ENCODE data around the gene RING1. TPM values are rescaled to one million over a fixed set of nuclear protein-coding genes. Genes with fewer than 3 reads are reported as not detected.

RING1 gene
- total RNA-seq, 1 experiment from 2014 or later, result 45.9 TPM

DNA sequence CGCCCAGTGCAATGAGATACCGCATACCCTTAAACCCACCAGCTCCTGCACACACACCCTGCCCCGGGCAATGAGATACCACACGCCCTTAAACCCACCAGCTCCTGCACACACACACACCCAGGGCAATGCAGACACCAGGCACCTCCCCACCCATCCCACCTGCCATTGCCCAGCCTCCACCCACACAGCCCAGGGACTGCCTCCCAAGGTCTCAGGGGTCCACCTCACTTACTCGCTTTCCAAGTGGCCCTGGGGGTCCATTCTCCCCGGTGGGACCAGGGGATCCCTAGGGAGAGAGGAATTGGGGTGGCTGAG lies 40.1 kb upstream of the RING1 start (continued):
- TF ChIP-seq, protein P1, sequence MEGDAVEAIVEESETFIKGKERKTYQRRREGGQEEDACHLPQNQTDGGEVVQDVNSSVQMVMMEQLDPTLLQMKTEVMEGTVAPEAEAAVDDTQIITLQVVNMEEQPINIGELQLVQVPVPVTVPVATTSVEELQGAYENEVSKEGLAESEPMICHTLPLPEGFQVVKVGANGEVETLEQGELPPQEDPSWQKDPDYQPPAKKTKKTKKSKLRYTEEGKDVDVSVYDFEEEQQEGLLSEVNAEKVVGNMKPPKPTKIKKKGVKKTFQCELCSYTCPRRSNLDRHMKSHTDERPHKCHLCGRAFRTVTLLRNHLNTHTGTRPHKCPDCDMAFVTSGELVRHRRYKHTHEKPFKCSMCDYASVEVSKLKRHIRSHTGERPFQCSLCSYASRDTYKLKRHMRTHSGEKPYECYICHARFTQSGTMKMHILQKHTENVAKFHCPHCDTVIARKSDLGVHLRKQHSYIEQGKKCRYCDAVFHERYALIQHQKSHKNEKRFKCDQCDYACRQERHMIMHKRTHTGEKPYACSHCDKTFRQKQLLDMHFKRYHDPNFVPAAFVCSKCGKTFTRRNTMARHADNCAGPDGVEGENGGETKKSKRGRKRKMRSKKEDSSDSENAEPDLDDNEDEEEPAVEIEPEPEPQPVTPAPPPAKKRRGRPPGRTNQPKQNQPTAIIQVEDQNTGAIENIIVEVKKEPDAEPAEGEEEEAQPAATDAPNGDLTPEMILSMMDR (IDR thresholded peaks at IDR 0.05 in 2 of 3, conservative IDR thresholded peaks at IDR 0.05 in 1 of 3; ENCODE audit: borderline replicate concordance in 1 of 3, insufficient read depth in 1 of 3, low read depth in 2 of 3, low read length in 2 of 3), result no peak
- no peak for TF ChIP-seq POLR2AphosphoS5 (IDR thresholded peaks at IDR 0.05; ENCODE audit: low read depth, low read length)
- TF ChIP-seq CEBPB (IDR thresholded peaks at IDR 0.05; ENCODE audit: low read depth), result no peak

DNA sequence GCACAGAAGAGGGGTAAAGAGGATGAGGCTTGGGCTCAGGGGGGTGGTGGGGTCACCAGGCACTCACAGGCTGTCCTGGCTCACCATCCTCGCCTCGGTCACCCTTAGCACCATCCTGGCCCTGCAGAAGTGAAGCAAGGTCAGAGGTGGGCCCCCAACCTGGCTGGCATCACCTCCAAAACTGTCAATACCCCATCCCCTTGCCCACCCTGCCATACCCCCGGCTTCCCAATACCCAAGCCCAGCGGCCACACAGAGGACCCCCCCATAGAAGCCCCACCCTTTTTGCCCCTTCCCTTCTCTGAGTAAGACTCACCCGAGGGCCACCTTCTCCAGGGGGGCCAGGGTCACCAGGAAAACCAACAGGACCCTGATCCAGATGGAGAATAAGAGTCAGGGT lies 39.7 kb upstream of the RING1 start:
- no peaks in the 10 kb centered on the region for H3K27me3 ChIP-seq (ENCODE audit: insufficient read depth, low read length)
- H3K9me2 ChIP-seq (ENCODE audit: insufficient read depth), result no peaks in the 10 kb centered on the region
- H3K4me2 ChIP-seq (ENCODE audit: low read length), result no peak overlapping the region
- H3K79me2 ChIP-seq (ENCODE audit: insufficient read depth, low read length), result no peaks in the 10 kb centered on the region
- no peaks in the 10 kb centered on the region for H3K9me3 ChIP-seq (ENCODE audit: control insufficient read depth in 1 of 2, insufficient read depth in 1 of 2, low read depth in 1 of 2, low read length in 2 of 2)
- no TSS peak for BruUV-seq (replicated peaks)
- H2AFZ ChIP-seq (ENCODE audit: low read depth, low read length, poor library complexity, severe bottlenecking), result no peak overlapping the region
- ChIA-PET POLR2A (no interaction called here), CTCF (no interaction called here), RAD21 (ENCODE audit: low non-redundant PET in 1 of 2, low total read pairs in 2 of 2, uncharacterized antibody in 2 of 2, unreplicated experiment in 2 of 2) (no interaction called here)
- H3K27ac ChIP-seq (ENCODE audit: low read depth, low read length), result no peak overlapping the region
- DNase-seq (ENCODE audit: low read depth, low spot score) (no peak), ATAC-seq (no peak)
- H3K4me1 ChIP-seq (ENCODE audit: control insufficient read depth in 1 of 2, insufficient read depth in 2 of 2, low read length in 2 of 2), result no peaks in the 10 kb centered on the region
- intact Hi-C loops (cut with micrococcal nuclease), result no loop called here
- no peak for TF ChIP-seq EGR1 (IDR thresholded peaks at IDR 0.05; ENCODE audit: low read depth)
- no peak for TF ChIP-seq POLR2AphosphoS5 (IDR thresholded peaks at IDR 0.05; ENCODE audit: low read depth, low read length)
- TF ChIP-seq ELF1 (IDR thresholded peaks at IDR 0.05; ENCODE audit: borderline replicate concordance, low read depth), result no peak
- no peak for TF ChIP-seq TCF7L2 (IDR thresholded peaks at IDR 0.05; ENCODE audit: borderline replicate concordance, extremely low read depth, insufficient read depth, insufficient read length)
- no peak for TF ChIP-seq YY1 (IDR thresholded peaks at IDR 0.05; ENCODE audit: extremely low read depth, insufficient replicate concordance, low read depth, low read length)
- TF ChIP-seq RAD21 (IDR thresholded peaks at IDR 0.05; ENCODE audit: low read depth), result no peak
- TF ChIP-seq, protein P2, sequence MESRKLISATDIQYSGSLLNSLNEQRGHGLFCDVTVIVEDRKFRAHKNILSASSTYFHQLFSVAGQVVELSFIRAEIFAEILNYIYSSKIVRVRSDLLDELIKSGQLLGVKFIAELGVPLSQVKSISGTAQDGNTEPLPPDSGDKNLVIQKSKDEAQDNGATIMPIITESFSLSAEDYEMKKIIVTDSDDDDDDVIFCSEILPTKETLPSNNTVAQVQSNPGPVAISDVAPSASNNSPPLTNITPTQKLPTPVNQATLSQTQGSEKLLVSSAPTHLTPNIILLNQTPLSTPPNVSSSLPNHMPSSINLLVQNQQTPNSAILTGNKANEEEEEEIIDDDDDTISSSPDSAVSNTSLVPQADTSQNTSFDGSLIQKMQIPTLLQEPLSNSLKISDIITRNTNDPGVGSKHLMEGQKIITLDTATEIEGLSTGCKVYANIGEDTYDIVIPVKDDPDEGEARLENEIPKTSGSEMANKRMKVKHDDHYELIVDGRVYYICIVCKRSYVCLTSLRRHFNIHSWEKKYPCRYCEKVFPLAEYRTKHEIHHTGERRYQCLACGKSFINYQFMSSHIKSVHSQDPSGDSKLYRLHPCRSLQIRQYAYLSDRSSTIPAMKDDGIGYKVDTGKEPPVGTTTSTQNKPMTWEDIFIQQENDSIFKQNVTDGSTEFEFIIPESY (IDR thresholded peaks at IDR 0.05; ENCODE audit: extremely low read depth, insufficient replicate concordance, low read length), result no peak
- no peak for TF ChIP-seq EZH2phosphoT487 (IDR thresholded peaks at IDR 0.05; ENCODE audit: borderline replicate concordance)
- TF ChIP-seq CBX3 (IDR thresholded peaks at IDR 0.05; ENCODE audit: low read depth), result no peak
- TF ChIP-seq SIN3A (IDR thresholded peaks at IDR 0.05; ENCODE audit: low read depth), result no peak
- no peak for TF ChIP-seq SP1 (IDR thresholded peaks at IDR 0.05; ENCODE audit: low read depth)
- TF ChIP-seq, protein P3, sequence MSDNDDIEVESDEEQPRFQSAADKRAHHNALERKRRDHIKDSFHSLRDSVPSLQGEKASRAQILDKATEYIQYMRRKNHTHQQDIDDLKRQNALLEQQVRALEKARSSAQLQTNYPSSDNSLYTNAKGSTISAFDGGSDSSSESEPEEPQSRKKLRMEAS (IDR thresholded peaks at IDR 0.05), result no peak
- H3K9ac ChIP-seq (ENCODE audit: low read length), result no peak overlapping the region
- H3K36me3 ChIP-seq (ENCODE audit: control insufficient read depth in 1 of 2, insufficient read depth in 2 of 2, low read length in 2 of 2), result no peaks in the 10 kb centered on the region
- no peak overlapping the region for H3K4me3 ChIP-seq (replicated peaks in 1 of 2; ENCODE audit: low read depth in 1 of 2, low read length in 2 of 2)
- H4K20me1 ChIP-seq (ENCODE audit: insufficient read depth), result no peaks in the 10 kb centered on the region

Measured in HCT116 (cell line).